HUES48 (cell line): ENCODE measurements around the gene RUFY2.
A peak's percentile ranks its signal among the peaks of the same experiment; 100 is the strongest.
"Not testable (repeated sequence)": the region's sequence is repeated elsewhere in the genome, so short reads cannot be mapped to it uniquely, and the experiment has no call there.

ENCODE experiments used
- H3K27ac ChIP-seq: one replicate; pipeline ENCODE4 v1.7.0; 2013; ENCODE audit warnings: low read depth, low read length, inconsistent platforms
- H3K27me3 ChIP-seq: 2 replicates; pipeline ENCODE4 v1.6.1; 2013; ENCODE audit warnings: mild to moderate bottlenecking, low read length; ENCODE audit not compliant: control insufficient read depth, insufficient read depth
- H3K36me3 ChIP-seq: 2 replicates; pipeline ENCODE4 v1.6.1; 2013; ENCODE audit warnings: low read length; ENCODE audit not compliant: control insufficient read depth, insufficient read depth
- H3K4me1 ChIP-seq: 2 replicates; pipeline ENCODE4 v1.6.1; 2013; ENCODE audit warnings: mild to moderate bottlenecking, low read length; ENCODE audit not compliant: control insufficient read depth, insufficient read depth
- H3K4me3 ChIP-seq: 2 replicates; pipeline ENCODE4 v1.5.1; 2013; ENCODE audit warnings: mild to moderate bottlenecking, low read depth, low read length
- H3K9ac ChIP-seq: 2 replicates; pipeline ENCODE4 v1.6.1; 2013; ENCODE audit warnings: mild to moderate bottlenecking, low read depth, low read length, moderate library complexity
- H3K9me3 ChIP-seq: 2 replicates; pipeline ENCODE4 v1.6.1; 2013; ENCODE audit warnings: low read length; ENCODE audit not compliant: control insufficient read depth, insufficient read depth

Gene RUFY2

GRCh38 chr10:68334672-68335467 lies 72.2 kb downstream of the RUFY2 start:
- no peaks in the 10 kb centered on the region for H3K9me3 ChIP-seq
- peaks cover 47% of the 10 kb centered on the region for H3K36me3 ChIP-seq
- peak overlapping the region; percentile 80 for H3K4me3 ChIP-seq
- H3K27ac ChIP-seq: no peak overlapping the region
- no peaks in the 10 kb centered on the region for H3K27me3 ChIP-seq
- peaks cover 25% of the 10 kb centered on the region for H3K4me1 ChIP-seq
- H3K9ac ChIP-seq: peak overlapping the region; percentile 99; the same call in 1 of the 2 replicates

- Histone ChIP-seq H3K4me1 (peaks cover 25% of the 10 kb centered on the region), H3K36me3 (peaks cover 36% of the 10 kb centered on the region), H3K27ac (peak overlapping the region; percentile 99)
These were observed 73.3 kb downstream of the RUFY2 start for GRCh38 chr10:68333440-68334431.

GRCh38 chr10:68333058-68333395 lies 74.0 kb downstream of the RUFY2 start:
- Histone ChIP-seq H3K27me3 (no peaks in the 10 kb centered on the region), H3K4me1 (peaks cover 32% of the 10 kb centered on the region), H3K27ac (peak overlapping the region; percentile 99), H3K9ac (peak overlapping the region; percentile 99), H3K36me3 (peaks cover 28% of the 10 kb centered on the region), H3K4me3 (peak overlapping the region; percentile 80), H3K9me3 (no peaks in the 10 kb centered on the region)

More at GRCh38 chr10:68333440-68334431, 73.3 kb downstream of the RUFY2 start:
- Histone ChIP-seq H3K9me3 (no peaks in the 10 kb centered on the region), H3K9ac (peak overlapping the region; percentile 99), H3K4me3 (peak overlapping the region; percentile 80), H3K27me3 (no peaks in the 10 kb centered on the region)

GRCh38 chr10:68332259-68333057 lies 74.6 kb downstream of the RUFY2 start, which contains the start of gene PBLD:
Gene PBLD (minus strand): TSS chr10:68332928. CDS start chr10:68306844, 26,084 bp downstream.
- Histone ChIP-seq H3K9me3 (no peaks in the 10 kb centered on the region), H3K4me1 (peaks cover 34% of the 10 kb centered on the region), H3K36me3 (peaks cover 23% of the 10 kb centered on the region), H3K9ac (peak within 1 kb of the TSS; percentile 99), H3K27me3 (no peaks in the 10 kb centered on the region), H3K27ac (peak within 1 kb of the TSS; percentile 99), H3K4me3 (peak within 1 kb of the TSS; percentile 80)

GRCh38 chr10:68331455-68332258 lies 75.4 kb downstream of the RUFY2 start, which contains the start of gene HNRNPH3:
Gene HNRNPH3 (plus strand): TSS chr10:68332064. CDS start chr10:68337222, 5,158 bp downstream.
- Histone ChIP-seq H3K36me3 (peaks cover 15% of the 10 kb centered on the region), H3K27me3 (no peaks in the 10 kb centered on the region), H3K4me3 (peak within 1 kb of the TSS; percentile 80), H3K27ac (peak within 1 kb of the TSS; percentile 99), H3K4me1 (peaks cover 34% of the 10 kb centered on the region), H3K9ac (peak within 1 kb of the TSS; percentile 99), H3K9me3 (no peaks in the 10 kb centered on the region)

GRCh38 chr10:68330852-68331454 lies 76.1 kb downstream of the RUFY2 start:
- Histone ChIP-seq H3K27ac (peak overlapping the region; percentile 99), H3K9me3 (no peaks in the 10 kb centered on the region), H3K36me3 (peaks cover 12% of the 10 kb centered on the region), H3K4me1 (peaks cover 29% of the 10 kb centered on the region), H3K27me3 (no peaks in the 10 kb centered on the region), H3K9ac (peak overlapping the region; percentile 99), H3K4me3 (peak overlapping the region; percentile 80)

GRCh38 chr10:68329506-68329861 lies 77.6 kb downstream of the RUFY2 start:
- H3K4me1 ChIP-seq: peaks cover 19% of the 10 kb centered on the region
- H3K27ac ChIP-seq: no peak overlapping the region
- no peaks in the 10 kb centered on the region for H3K27me3 ChIP-seq
- H3K4me3 ChIP-seq: no peak overlapping the region
- H3K9ac ChIP-seq: no peak overlapping the region
- H3K36me3 ChIP-seq: 0 out of 2 replicates have a peak, but pooled peaks cover 4% of the 10 kb centered on the region
- H3K9me3 ChIP-seq: no peaks in the 10 kb centered on the region

GRCh38 chr10:68327889-68328786 lies 78.9 kb downstream of the RUFY2 start:
- peaks cover 16% of the 10 kb centered on the region for H3K4me1 ChIP-seq
- no peaks in the 10 kb centered on the region for H3K36me3 ChIP-seq
- peak overlapping the region; percentile 75 for H3K27ac ChIP-seq
- H3K9ac ChIP-seq: peak overlapping the region; percentile 57; the same call in 1 of the 2 replicates
- H3K4me3 ChIP-seq: no peak overlapping the region
- H3K9me3 ChIP-seq: no peaks in the 10 kb centered on the region
- H3K27me3 ChIP-seq: no peaks in the 10 kb centered on the region

- H3K4me1 ChIP-seq, H3K27me3 ChIP-seq, H3K4me3 ChIP-seq, H3K9me3 ChIP-seq, H3K36me3 ChIP-seq, H3K27ac ChIP-seq, H3K9ac ChIP-seq: not testable (repeated sequence)
These were observed 82.7 kb downstream of the RUFY2 start for GRCh38 chr10:68324396-68324795.
